Astrocyte (in vitro differentiated cells and primary cell): ENCODE data around the gene ADRB1. TPM values are rescaled to one million over a fixed set of nuclear protein-coding genes. Genes with fewer than 3 reads are reported as not detected.

Source experiments
- DNase-seq: peaks from one replicate; pipeline ENCODE4 v3.0.0-alpha.2; 2010; ENCODE audit warnings: low read depth
- FAIRE-seq: peaks from 2 replicates; lab custom pipeline; 2011; peaks lifted over from hg19 to GRCh38; lab: Jason Lieb, UNC
- H2AFZ ChIP-seq: 2 replicates; pipeline ENCODE4 v1.6.0; 2012; ENCODE audit warnings: low read depth, low read length, inconsistent platforms
- H3K27ac ChIP-seq: 2 replicates; pipeline ENCODE4 v1.5.1; 2011; ENCODE audit warnings: low read depth, low read length, inconsistent platforms
- H3K27me3 ChIP-seq: 2 replicates; pipeline ENCODE4 v1.6.0; 2011; ENCODE audit warnings: low read length, inconsistent platforms; ENCODE audit not compliant: insufficient read depth
- H3K36me3 ChIP-seq: 2 replicates; pipeline ENCODE4 v1.5.1; 2011; ENCODE audit warnings: low read length, inconsistent platforms; ENCODE audit not compliant: insufficient read depth
- H3K4me1 ChIP-seq: 2 replicates; pipeline ENCODE4 v1.5.1; 2011; ENCODE audit warnings: low read length, inconsistent platforms; ENCODE audit not compliant: insufficient read depth
- H3K4me2 ChIP-seq: 2 replicates; pipeline ENCODE4 v1.6.0; 2012; ENCODE audit warnings: low read length, inconsistent platforms
- H3K4me3 ChIP-seq: 2 replicates; pipeline ENCODE4 v1.5.1; 2011; ENCODE audit warnings: low read depth, mild to moderate bottlenecking, low read length, inconsistent platforms; ENCODE audit not compliant: insufficient read depth
- H3K79me2 ChIP-seq: 2 replicates; pipeline ENCODE4 v1.6.0; 2012; ENCODE audit warnings: mild to moderate bottlenecking, low read length, inconsistent platforms; ENCODE audit not compliant: insufficient read depth
- H3K9ac ChIP-seq: 2 replicates; pipeline ENCODE4 v1.6.0; 2012; ENCODE audit warnings: mild to moderate bottlenecking, low read length, inconsistent platforms
- H3K9me3 ChIP-seq: 2 replicates; pipeline ENCODE4 v1.5.1; 2012; ENCODE audit warnings: low read depth, mild to moderate bottlenecking, low read length, inconsistent platforms; ENCODE audit not compliant: insufficient read depth
- H4K20me1 ChIP-seq: 2 replicates; pipeline ENCODE4 v1.6.0; 2012; ENCODE audit warnings: low read length, inconsistent platforms; ENCODE audit not compliant: insufficient read depth
- H3K27ac Mint-ChIP-seq: one replicate; pipeline ENCODE4 v1.8.0; 2021; ENCODE audit warnings: mild to moderate bottlenecking, mixed read lengths; ENCODE audit not compliant: unreplicated experiment
- H3K27me3 Mint-ChIP-seq: one replicate; pipeline ENCODE4 v1.8.0; 2021; ENCODE audit warnings: low read depth, mixed read lengths; ENCODE audit not compliant: unreplicated experiment
- H3K36me3 Mint-ChIP-seq: one replicate; pipeline ENCODE4 v1.8.0; 2021; ENCODE audit warnings: low read depth, mixed read lengths; ENCODE audit not compliant: unreplicated experiment
- H3K4me1 Mint-ChIP-seq: one replicate; pipeline ENCODE4 v1.8.0; 2021; ENCODE audit warnings: low read depth, mixed read lengths; ENCODE audit not compliant: unreplicated experiment
- H3K4me3 Mint-ChIP-seq: one replicate; pipeline ENCODE4 v1.8.0; 2021; ENCODE audit warnings: mild to moderate bottlenecking, moderate library complexity, mixed read lengths; ENCODE audit not compliant: unreplicated experiment
- H3K9me3 Mint-ChIP-seq: one replicate; pipeline ENCODE4 v1.8.0; 2021; ENCODE audit warnings: mild to moderate bottlenecking, mixed read lengths; ENCODE audit not compliant: unreplicated experiment
- CTCF ChIP-seq: IDR thresholded peaks from 2 replicates; pipeline ENCODE4 v1.5.1; 2011; ENCODE audit warnings: low read depth, mild to moderate bottlenecking, inconsistent platforms, low read length, moderate library complexity; ENCODE audit not compliant: insufficient read depth
- EZH2 ChIP-seq: IDR thresholded peaks from 2 replicates; pipeline ENCODE4 v1.6.1; 2012; ENCODE audit warnings: mild to moderate bottlenecking, low read length, inconsistent platforms; ENCODE audit not compliant: insufficient read depth
- total RNA-seq: library from RNA; stranded (reverse); gene quantifications from 2 replicates; pipeline ENCODE4 v1.2.1, GENCODE V29; 2021

ADRB1 gene
- total RNA-seq, 1 donor from 2014 or later, result 1.3 TPM

DNA sequence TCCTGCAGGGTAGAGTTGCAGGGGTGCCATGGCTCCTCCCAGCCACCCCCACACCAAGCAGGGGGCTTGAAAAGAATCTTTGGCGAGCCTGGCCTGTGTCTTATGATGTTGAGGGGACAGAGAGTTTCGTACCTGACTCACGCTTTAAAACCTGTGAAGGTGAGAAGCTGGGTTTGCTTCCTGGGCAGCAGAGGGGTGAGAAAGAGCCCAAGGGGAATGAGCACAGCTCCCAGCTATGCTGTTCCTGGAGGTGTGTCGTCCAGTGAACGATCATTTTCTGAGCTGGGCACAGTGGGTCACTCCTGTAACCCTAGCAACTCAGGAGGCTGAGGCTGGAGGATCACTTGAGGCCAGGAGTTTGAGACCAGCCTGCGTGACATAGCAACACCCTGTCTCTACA lies 13.5 kb upstream of the ADRB1 start:
- peaks cover 22% of the 10 kb centered on the region for H3K4me1 Mint-ChIP-seq
- no peaks in the 10 kb centered on the region for H3K9me3 ChIP-seq
- H3K9me3 Mint-ChIP-seq, result no peaks in the 10 kb centered on the region
- no peak overlapping the region for H3K27ac ChIP-seq
- TF ChIP-seq CTCF (no peak), EZH2 (no peak)
- no peaks in the 10 kb centered on the region for H3K79me2 ChIP-seq
- no peaks in the 10 kb centered on the region for H3K36me3 ChIP-seq
- H3K27me3 Mint-ChIP-seq, result peaks cover 3% of the 10 kb centered on the region
- H3K27me3 ChIP-seq, result no peaks in the 10 kb centered on the region
- H3K9ac ChIP-seq, result no peak overlapping the region
- peaks cover 17% of the 10 kb centered on the region for H3K4me1 ChIP-seq
- H2AFZ ChIP-seq, result no peak overlapping the region
- H3K36me3 Mint-ChIP-seq, result no peaks in the 10 kb centered on the region
- no peak overlapping the region for H3K4me3 ChIP-seq
- no peaks in the 10 kb centered on the region for H4K20me1 ChIP-seq
- H3K4me3 Mint-ChIP-seq, result no peak overlapping the region
- H3K4me2 ChIP-seq, result no peak overlapping the region
- no peak for FAIRE-seq
- no peak for DNase-seq
- no peak overlapping the region for H3K27ac Mint-ChIP-seq

- H3K36me3 ChIP-seq, result no peaks in the 10 kb centered on the region
- H3K4me1 ChIP-seq, result peaks cover 6% of the 10 kb centered on the region
- H3K9ac ChIP-seq, result no peak overlapping the region
- Mint-ChIP-seq H3K27me3 (peaks cover 3% of the 10 kb centered on the region), H3K27ac (no peak overlapping the region), H3K4me1 (peaks cover 13% of the 10 kb centered on the region), H3K36me3 (no peaks in the 10 kb centered on the region), H3K9me3 (no peaks in the 10 kb centered on the region), H3K4me3 (no peak overlapping the region)
- FAIRE-seq (peak; percentile 13), DNase-seq (no peak)
- H4K20me1 ChIP-seq, result no peaks in the 10 kb centered on the region
- no peaks in the 10 kb centered on the region for H3K27me3 ChIP-seq
- H3K9me3 ChIP-seq, result no peaks in the 10 kb centered on the region
- no peak for TF ChIP-seq EZH2
- H3K27ac ChIP-seq, result no peak overlapping the region
- no peak overlapping the region for H2AFZ ChIP-seq
- H3K4me3 ChIP-seq, result no peak overlapping the region
- no peak overlapping the region for H3K4me2 ChIP-seq
- H3K79me2 ChIP-seq, result no peaks in the 10 kb centered on the region
Observed at GRCh38 chr10:114031073-114031972, 12.3 kb upstream of the ADRB1 start.

DNA sequence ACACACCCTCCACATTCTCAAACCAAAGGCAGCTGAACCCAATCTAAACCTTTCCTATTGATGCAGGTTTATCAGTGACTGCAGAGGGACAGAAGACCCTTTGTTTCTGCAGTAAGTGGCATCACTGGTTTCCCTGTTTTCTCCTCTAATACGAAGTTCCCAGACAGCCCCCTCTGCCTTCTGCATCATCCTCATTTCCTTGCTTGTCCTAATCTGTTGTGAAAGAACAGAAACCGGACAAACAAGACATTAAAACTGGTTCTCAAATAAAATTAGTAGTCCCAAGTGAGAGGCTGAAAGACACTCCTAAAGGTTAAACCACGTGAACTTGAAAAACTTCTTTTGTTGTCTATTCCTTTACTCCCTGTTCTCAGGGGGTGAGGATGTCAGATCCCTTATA lies 10.1 kb upstream of the ADRB1 start:
- no peaks in the 10 kb centered on the region for H3K79me2 ChIP-seq
- FAIRE-seq, result no peak
- DNase-seq, result no peak

More for the DNA sequence above, 10.1 kb upstream of the ADRB1 start:
- no peak overlapping the region for H3K9ac ChIP-seq
- no peak for TF ChIP-seq EZH2
- no peak for TF ChIP-seq CTCF
- H3K9me3 Mint-ChIP-seq, result no peaks in the 10 kb centered on the region
- H3K36me3 ChIP-seq, result no peaks in the 10 kb centered on the region
- H3K4me3 Mint-ChIP-seq, result no peak overlapping the region
- H4K20me1 ChIP-seq, result no peaks in the 10 kb centered on the region
- no peak overlapping the region for H3K27ac Mint-ChIP-seq
- H3K27me3 Mint-ChIP-seq, result peaks cover 6% of the 10 kb centered on the region
- H3K36me3 Mint-ChIP-seq, result no peaks in the 10 kb centered on the region
- no peak overlapping the region for H3K4me2 ChIP-seq
- H2AFZ ChIP-seq, result no peak overlapping the region
- peaks cover 4% of the 10 kb centered on the region for H3K4me1 Mint-ChIP-seq
- no peak overlapping the region for H3K27ac ChIP-seq
- H3K4me1 ChIP-seq, result no peaks in the 10 kb centered on the region
- H3K27me3 ChIP-seq, result no peaks in the 10 kb centered on the region
- no peak overlapping the region for H3K4me3 ChIP-seq
- H3K9me3 ChIP-seq, result no peaks in the 10 kb centered on the region
